Measurements from ENCODE around the gene CLEC2D.

CLEC2D gene

GRCh38 chr12:9632766-9633165 is 36.7 kb upstream of the CLEC2D start:
- H2BK5ac ChIP-seq (ENCODE audit: low read depth, low read length, poor library complexity, severe bottlenecking): no peak overlapping the region
- 97% methylated on average over 13 of the region's 13 CpGs for WGBS
- no peak overlapping the region for H2AFZ ChIP-seq (ENCODE audit: low read depth, low read length)

GRCh38 chr12:9634177-9634803 is 35.2 kb upstream of the CLEC2D start:
- Histone ChIP-seq H3K18ac (ENCODE audit: low read depth in 1 of 2, low read length in 2 of 2) (no peak overlapping the region), H3K9ac (ENCODE audit: low read length) (no peak overlapping the region), H3K9me3 (ENCODE audit: control insufficient read depth, low read length) (no peaks in the 10 kb centered on the region), H3K27ac (ENCODE audit: low read length, poor library complexity, severe bottlenecking) (no peak overlapping the region), H2BK120ac (ENCODE audit: low read depth, low read length) (no peak overlapping the region), H3K4me2 (ENCODE audit: low read length, poor library complexity, severe bottlenecking) (no peak overlapping the region), H2BK5ac (ENCODE audit: low read depth, low read length, poor library complexity, severe bottlenecking) (no peak overlapping the region), H3K36me3 (ENCODE audit: control insufficient read depth in 1 of 2, insufficient read depth in 2 of 2, low read depth in 1 of 2, low read length in 2 of 2) (no peaks in the 10 kb centered on the region), H4K8ac (ENCODE audit: low read length) (no peak overlapping the region), H3K79me1 (replicated peaks; ENCODE audit: low read length, poor library complexity, severe bottlenecking) (no peaks in the 10 kb centered on the region), H3K27me3 (ENCODE audit: control insufficient read depth in 1 of 2, insufficient read depth in 1 of 2, low read length in 2 of 2) (no peaks in the 10 kb centered on the region), H3K4ac (ENCODE audit: low read depth in 1 of 2, low read length in 2 of 2) (no peak overlapping the region), H3K14ac (ENCODE audit: low read length in 2 of 2) (no peak overlapping the region), H2AK5ac (ENCODE audit: low read length, severe bottlenecking) (no peak overlapping the region), H2BK15ac (ENCODE audit: low read depth, poor library complexity, severe bottlenecking) (no peak overlapping the region), H3K4me1 (ENCODE audit: control insufficient read depth, insufficient read depth, low read depth, low read length) (no peaks in the 10 kb centered on the region), H3K23ac (ENCODE audit: low read length in 2 of 2) (no peak overlapping the region), H2AFZ (ENCODE audit: low read depth, low read length) (no peak overlapping the region), H4K91ac (ENCODE audit: low read length) (no peak overlapping the region), H3K4me3 (ENCODE audit: insufficient read depth in 1 of 2, low read depth in 1 of 2, low read length in 2 of 2) (no peak overlapping the region), H2BK12ac (ENCODE audit: low read length in 2 of 2) (no peak overlapping the region)
- WGBS: 77% methylated on average over 1 of the region's 2 CpGs
- DNase-seq: peak; percentile 58

More at GRCh38 chr12:9632766-9633165, 36.7 kb upstream of the CLEC2D start:
- H3K27ac ChIP-seq (ENCODE audit: low read length, poor library complexity, severe bottlenecking): no peak overlapping the region
- H3K14ac ChIP-seq (ENCODE audit: low read length in 2 of 2): no peak overlapping the region
- no peak overlapping the region for H4K91ac ChIP-seq (ENCODE audit: low read length)
- no peak overlapping the region for H3K9ac ChIP-seq (ENCODE audit: low read length)
- no peak overlapping the region for H3K4ac ChIP-seq (ENCODE audit: low read depth in 1 of 2, low read length in 2 of 2)
- H4K8ac ChIP-seq (ENCODE audit: low read length): no peak overlapping the region
- H3K4me3 ChIP-seq (ENCODE audit: insufficient read depth in 1 of 2, low read depth in 1 of 2, low read length in 2 of 2): no peak overlapping the region
- H2BK15ac ChIP-seq (ENCODE audit: low read depth, poor library complexity, severe bottlenecking): no peak overlapping the region
- no peaks in the 10 kb centered on the region for H3K79me1 ChIP-seq (replicated peaks; ENCODE audit: low read length, poor library complexity, severe bottlenecking)
- DNase-seq: no peak
- H2AK5ac ChIP-seq (ENCODE audit: low read length, severe bottlenecking): no peak overlapping the region
- H3K4me2 ChIP-seq (ENCODE audit: low read length, poor library complexity, severe bottlenecking): no peak overlapping the region
- H3K36me3 ChIP-seq (ENCODE audit: control insufficient read depth in 1 of 2, insufficient read depth in 2 of 2, low read depth in 1 of 2, low read length in 2 of 2): no peaks in the 10 kb centered on the region
- no peaks in the 10 kb centered on the region for H3K9me3 ChIP-seq (ENCODE audit: control insufficient read depth, low read length)
- H3K4me1 ChIP-seq (ENCODE audit: control insufficient read depth, insufficient read depth, low read depth, low read length): no peaks in the 10 kb centered on the region
- H3K27me3 ChIP-seq (ENCODE audit: control insufficient read depth in 1 of 2, insufficient read depth in 1 of 2, low read length in 2 of 2): no peaks in the 10 kb centered on the region
- H2BK12ac ChIP-seq (ENCODE audit: low read length in 2 of 2): no peak overlapping the region
- no peak overlapping the region for H3K18ac ChIP-seq (ENCODE audit: low read depth in 1 of 2, low read length in 2 of 2)
- no peak overlapping the region for H2BK120ac ChIP-seq (ENCODE audit: low read depth, low read length)
- H3K23ac ChIP-seq (ENCODE audit: low read length in 2 of 2): no peak overlapping the region

- Histone ChIP-seq H3K4ac (ENCODE audit: low read depth in 1 of 2, low read length in 2 of 2) (no peak overlapping the region), H2AK5ac (ENCODE audit: low read length, severe bottlenecking) (no peak overlapping the region), H3K36me3 (ENCODE audit: control insufficient read depth in 1 of 2, insufficient read depth in 2 of 2, low read depth in 1 of 2, low read length in 2 of 2) (no peaks in the 10 kb centered on the region), H3K4me1 (ENCODE audit: control insufficient read depth, insufficient read depth, low read depth, low read length) (no peaks in the 10 kb centered on the region), H3K27me3 (ENCODE audit: control insufficient read depth in 1 of 2, insufficient read depth in 1 of 2, low read length in 2 of 2) (no peaks in the 10 kb centered on the region), H3K18ac (ENCODE audit: low read depth in 1 of 2, low read length in 2 of 2) (no peak overlapping the region), H3K4me3 (ENCODE audit: insufficient read depth in 1 of 2, low read depth in 1 of 2, low read length in 2 of 2) (no peak overlapping the region), H2BK12ac (ENCODE audit: low read length in 2 of 2) (no peak overlapping the region), H2BK15ac (ENCODE audit: low read depth, poor library complexity, severe bottlenecking) (no peak overlapping the region), H3K9ac (ENCODE audit: low read length) (no peak overlapping the region), H4K91ac (ENCODE audit: low read length) (no peak overlapping the region), H3K4me2 (ENCODE audit: low read length, poor library complexity, severe bottlenecking) (no peak overlapping the region), H2AFZ (ENCODE audit: low read depth, low read length) (no peak overlapping the region), H3K14ac (ENCODE audit: low read length in 2 of 2) (no peak overlapping the region), H4K8ac (ENCODE audit: low read length) (no peak overlapping the region), H3K9me3 (ENCODE audit: control insufficient read depth, low read length) (no peaks in the 10 kb centered on the region), H3K79me1 (replicated peaks; ENCODE audit: low read length, poor library complexity, severe bottlenecking) (no peaks in the 10 kb centered on the region), H3K23ac (ENCODE audit: low read length in 2 of 2) (no peak overlapping the region), H3K27ac (ENCODE audit: low read length, poor library complexity, severe bottlenecking) (no peak overlapping the region), H2BK5ac (ENCODE audit: low read depth, low read length, poor library complexity, severe bottlenecking) (no peak overlapping the region), H2BK120ac (ENCODE audit: low read depth, low read length) (no peak overlapping the region)
- DNase-seq: no peak
- 96% methylated on average over 2 of the region's 2 CpGs for WGBS
These were observed 34.4 kb upstream of the CLEC2D start for GRCh38 chr12:9634969-9635754.

GRCh38 chr12:9636150-9636850 is 33.2 kb upstream of the CLEC2D start:
- no peak overlapping the region for H3K14ac ChIP-seq (ENCODE audit: low read length in 2 of 2)
- no peak overlapping the region for H4K91ac ChIP-seq (ENCODE audit: low read length)
- WGBS: 95% methylated on average over 3 of the region's 4 CpGs

More at GRCh38 chr12:9636150-9636850, 33.2 kb upstream of the CLEC2D start:
- H2AK5ac ChIP-seq (ENCODE audit: low read length, severe bottlenecking): no peak overlapping the region
- peak overlapping the region in 1 of 2 experiments; percentile 16 for H3K4ac ChIP-seq (ENCODE audit: low read depth in 1 of 2, low read length in 2 of 2)
- no peak overlapping the region for H3K4me2 ChIP-seq (ENCODE audit: low read length, poor library complexity, severe bottlenecking)
- no peaks in the 10 kb centered on the region for H3K27me3 ChIP-seq (ENCODE audit: control insufficient read depth in 1 of 2, insufficient read depth in 1 of 2, low read length in 2 of 2)
- H2BK120ac ChIP-seq (ENCODE audit: low read depth, low read length): no peak overlapping the region
- H4K8ac ChIP-seq (ENCODE audit: low read length): no peak overlapping the region
- H3K4me1 ChIP-seq (ENCODE audit: control insufficient read depth, insufficient read depth, low read depth, low read length): no peaks in the 10 kb centered on the region
- no peak overlapping the region for H3K23ac ChIP-seq (ENCODE audit: low read length in 2 of 2)
- no peak overlapping the region for H3K9ac ChIP-seq (ENCODE audit: low read length)
- H3K36me3 ChIP-seq (ENCODE audit: control insufficient read depth in 1 of 2, insufficient read depth in 2 of 2, low read depth in 1 of 2, low read length in 2 of 2): no peaks in the 10 kb centered on the region
- no peak overlapping the region for H3K18ac ChIP-seq (ENCODE audit: low read depth in 1 of 2, low read length in 2 of 2)
- no peak overlapping the region for H3K4me3 ChIP-seq (ENCODE audit: insufficient read depth in 1 of 2, low read depth in 1 of 2, low read length in 2 of 2)
- no peaks in the 10 kb centered on the region for H3K9me3 ChIP-seq (ENCODE audit: control insufficient read depth, low read length)
- H2BK12ac ChIP-seq (ENCODE audit: low read length in 2 of 2): no peak overlapping the region
- DNase-seq: no peak
- H2BK15ac ChIP-seq (ENCODE audit: low read depth, poor library complexity, severe bottlenecking): no peak overlapping the region
- H2AFZ ChIP-seq (ENCODE audit: low read depth, low read length): no peak overlapping the region
- no peak overlapping the region for H2BK5ac ChIP-seq (ENCODE audit: low read depth, low read length, poor library complexity, severe bottlenecking)
- no peaks in the 10 kb centered on the region for H3K79me1 ChIP-seq (replicated peaks; ENCODE audit: low read length, poor library complexity, severe bottlenecking)
- no peak overlapping the region for H3K27ac ChIP-seq (ENCODE audit: low read length, poor library complexity, severe bottlenecking)

Data from mesenchymal stem cell (in vitro differentiated cells and primary cell).